ENCODE measurements around the gene TF.

DNA sequence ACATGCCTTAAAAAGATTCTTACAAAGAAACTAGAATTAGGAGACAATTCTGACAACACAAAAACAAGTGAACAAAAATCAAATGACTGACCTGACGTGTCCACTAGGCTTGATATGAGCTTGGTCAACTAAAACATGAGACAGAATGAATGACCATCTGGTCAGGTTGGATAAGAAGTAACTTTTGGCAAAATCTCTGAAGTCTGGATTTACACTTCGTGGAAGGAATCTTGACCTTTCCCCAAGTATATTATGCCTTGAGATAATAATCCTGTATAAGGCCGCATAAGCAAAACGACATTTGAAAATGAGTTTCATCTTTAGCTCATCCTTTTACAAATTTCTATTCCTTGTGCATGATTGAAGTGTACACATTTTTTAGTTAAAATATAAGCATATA, 1.1 kb upstream of the TF start:
- TF ChIP-seq, protein P1, sequence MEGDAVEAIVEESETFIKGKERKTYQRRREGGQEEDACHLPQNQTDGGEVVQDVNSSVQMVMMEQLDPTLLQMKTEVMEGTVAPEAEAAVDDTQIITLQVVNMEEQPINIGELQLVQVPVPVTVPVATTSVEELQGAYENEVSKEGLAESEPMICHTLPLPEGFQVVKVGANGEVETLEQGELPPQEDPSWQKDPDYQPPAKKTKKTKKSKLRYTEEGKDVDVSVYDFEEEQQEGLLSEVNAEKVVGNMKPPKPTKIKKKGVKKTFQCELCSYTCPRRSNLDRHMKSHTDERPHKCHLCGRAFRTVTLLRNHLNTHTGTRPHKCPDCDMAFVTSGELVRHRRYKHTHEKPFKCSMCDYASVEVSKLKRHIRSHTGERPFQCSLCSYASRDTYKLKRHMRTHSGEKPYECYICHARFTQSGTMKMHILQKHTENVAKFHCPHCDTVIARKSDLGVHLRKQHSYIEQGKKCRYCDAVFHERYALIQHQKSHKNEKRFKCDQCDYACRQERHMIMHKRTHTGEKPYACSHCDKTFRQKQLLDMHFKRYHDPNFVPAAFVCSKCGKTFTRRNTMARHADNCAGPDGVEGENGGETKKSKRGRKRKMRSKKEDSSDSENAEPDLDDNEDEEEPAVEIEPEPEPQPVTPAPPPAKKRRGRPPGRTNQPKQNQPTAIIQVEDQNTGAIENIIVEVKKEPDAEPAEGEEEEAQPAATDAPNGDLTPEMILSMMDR (conservative IDR thresholded peaks at IDR 0.05; ENCODE audit: low read length) = no peak
- TF ChIP-seq EZH2phosphoT487 (IDR thresholded peaks at IDR 0.05; ENCODE audit: borderline replicate concordance, low read depth, low read length) = no peak
